ENCODE data around the gene PRKCQ.

GRCh38 chr10:6487920-6488319, 92.2 kb downstream of the PRKCQ start:
- TF ChIP-seq GATA2 (IDR thresholded peaks at IDR 0.05; ENCODE audit: low read depth, low read length) (no peak), GATA3 (IDR thresholded peaks at IDR 0.05; ENCODE audit: low read depth, low read length) (no peak)

All from SH-SY5Y (cell line).